ENCODE measurements around the gene DNAJC5. TPM values are rescaled to one million over a fixed set of nuclear protein-coding genes. Genes with fewer than 3 reads are reported as not detected.

DNAJC5 gene
- total RNA-seq, 1 experiment from 2014 or later: 45.0 TPM

- intact Hi-C loops (cut with micrococcal nuclease): no loop called here
- Mint-ChIP-seq H3K27ac (ENCODE audit: low read depth, unreplicated experiment) (peak overlapping the region; percentile 79), H3K27me3 (ENCODE audit: insufficient read depth, unreplicated experiment) (no peaks in the 10 kb centered on the region), H3K36me3 (ENCODE audit: insufficient read depth, unreplicated experiment) (peaks cover 71% of the 10 kb centered on the region), H3K4me1 (ENCODE audit: insufficient read depth, unreplicated experiment) (peaks cover 31% of the 10 kb centered on the region), H3K9me3 (ENCODE audit: unreplicated experiment) (no peaks in the 10 kb centered on the region), H3K4me3 (ENCODE audit: unreplicated experiment) (no peak overlapping the region)
- BruUV-seq (replicated peaks): no TSS peak
- no peak for TF ChIP-seq CTCF (IDR thresholded peaks at IDR 0.05; ENCODE audit: unreplicated experiment)
- POLR2A ChIA-PET: interaction anchor here (0.7 to 3.1 kb wide), 3 partner anchors 24 to 311 kb away, joined by 3 to 21 read pairs (median 8); partner anchors contain the start of gene TPD52L2
- peak; percentile 67 for DNase-seq (ENCODE audit: unreplicated experiment)
- CTCF ChIA-PET: no interaction called here
These were observed 5.4 kb upstream of the DNAJC5 start for GRCh38 chr20:63889241-63890200.

- H3K36me3 Mint-ChIP-seq (ENCODE audit: insufficient read depth, unreplicated experiment): peaks cover 65% of the 10 kb centered on the region
- TSS peak; percentile 47 for BruUV-seq (replicated peaks)
- DNase-seq (ENCODE audit: unreplicated experiment): no peak
- H3K27me3 Mint-ChIP-seq (ENCODE audit: insufficient read depth, unreplicated experiment): no peaks in the 10 kb centered on the region
- peak overlapping the region; percentile 79 for H3K27ac Mint-ChIP-seq (ENCODE audit: low read depth, unreplicated experiment)
- H3K4me1 Mint-ChIP-seq (ENCODE audit: insufficient read depth, unreplicated experiment): peaks cover 27% of the 10 kb centered on the region
- CTCF ChIA-PET: no interaction called here
- H3K4me3 Mint-ChIP-seq (ENCODE audit: unreplicated experiment): no peak overlapping the region
- H3K9me3 Mint-ChIP-seq (ENCODE audit: unreplicated experiment): no peaks in the 10 kb centered on the region
- POLR2A ChIA-PET: interaction anchor here (0.7 to 5.0 kb wide), 4 partner anchors 16 to 312 kb away, joined by 3 to 45 read pairs (median 6); partner anchors contain the start of gene TPD52L2
- TF ChIP-seq CTCF (IDR thresholded peaks at IDR 0.05; ENCODE audit: unreplicated experiment): no peak
- intact Hi-C loops (cut with micrococcal nuclease): no loop called here
These were observed 4.7 kb upstream of the DNAJC5 start for GRCh38 chr20:63890201-63890576.

- Mint-ChIP-seq H3K9me3 (ENCODE audit: unreplicated experiment) (no peaks in the 10 kb centered on the region), H3K4me1 (ENCODE audit: insufficient read depth, unreplicated experiment) (peaks cover 23% of the 10 kb centered on the region), H3K4me3 (ENCODE audit: unreplicated experiment) (no peak overlapping the region), H3K27ac (ENCODE audit: low read depth, unreplicated experiment) (no peak overlapping the region), H3K27me3 (ENCODE audit: insufficient read depth, unreplicated experiment) (no peaks in the 10 kb centered on the region), H3K36me3 (ENCODE audit: insufficient read depth, unreplicated experiment) (peaks cover 60% of the 10 kb centered on the region)
- no peak for DNase-seq (ENCODE audit: unreplicated experiment)
- POLR2A ChIA-PET: interaction anchor here (0.6 to 5.0 kb wide), 6 partner anchors 16 to 312 kb away, joined by 3 to 45 read pairs (median 5); partner anchors contain the start of genes PRPF6 and TPD52L2
- BruUV-seq (replicated peaks): no TSS peak
- TF ChIP-seq CTCF (IDR thresholded peaks at IDR 0.05; ENCODE audit: unreplicated experiment): no peak
- intact Hi-C loops (cut with micrococcal nuclease): no loop called here
- CTCF ChIA-PET: interaction anchor here (0.7 kb wide), 1 partner anchor 17 kb away, joined by 3 read pairs; no protein-coding TSS in a partner anchor
These were observed 4.3 kb upstream of the DNAJC5 start for GRCh38 chr20:63890616-63891015.

Data from MCF 10A (cell line).